GM19452 (cell line): ENCODE measurements around the gene MTO1.
"Not testable (repeated sequence)": the region's sequence is repeated elsewhere in the genome, so short reads cannot be mapped to it uniquely, and the experiment has no call there.

Experiments
- ATAC-seq: cut with Tn5 transposase; IDR thresholded peaks from one replicate; pipeline ENCODE4 v1.9.1; 2021; ENCODE audit not compliant: unreplicated experiment

MTO1 gene

GRCh38 chr6:73461537-73462350 lies at the start of gene MTO1:
TSS of gene MTO1 (plus strand) at chr6:73461737. CDS start at chr6:73461855, 118 bp downstream.
- peak; percentile 90 for ATAC-seq

- no peak for ATAC-seq
These were observed 48.4 kb upstream of the MTO1 start for GRCh38 chr6:73413102-73413501.

- no peak for ATAC-seq
These were observed 43.3 kb upstream of the MTO1 start for GRCh38 chr6:73418081-73418741.

- no peak for ATAC-seq
These were observed 40.0 kb upstream of the MTO1 start for GRCh38 chr6:73421534-73421933.

- ATAC-seq, result no peak
These were observed 26.3 kb upstream of the MTO1 start for GRCh38 chr6:73435236-73435635.

- no peak for ATAC-seq
These were observed 18.0 kb upstream of the MTO1 start for GRCh38 chr6:73443555-73443954.

GRCh38 chr6:73451223-73452106 lies 10.1 kb upstream of the MTO1 start:
- ATAC-seq, result peak; percentile 54

- ATAC-seq, result peak; percentile 69
These were observed 9.5 kb upstream of the MTO1 start, which contains the start of gene CGAS for GRCh38 chr6:73452107-73452461. TSS of gene CGAS (minus strand) at chr6:73452297. CDS start at chr6:73452181, 116 bp downstream.

- no peak for ATAC-seq
These were observed 5.5 kb upstream of the MTO1 start for GRCh38 chr6:73455865-73456629.

GRCh38 chr6:73459474-73459873 lies 2.1 kb upstream of the MTO1 start:
- not testable (repeated sequence) for ATAC-seq

- no peak for ATAC-seq
These were observed 1.5 kb upstream of the MTO1 start for GRCh38 chr6:73460056-73460455.

- ATAC-seq, result peak; percentile 93
These were observed 10.3 kb downstream of the MTO1 start for GRCh38 chr6:73471686-73472290.

GRCh38 chr6:73476723-73477122 lies 15.2 kb downstream of the MTO1 start:
- ATAC-seq, result no peak

GRCh38 chr6:73477407-73477806 lies 15.9 kb downstream of the MTO1 start:
- ATAC-seq, result no peak

GRCh38 chr6:73481969-73482368 lies 20.4 kb downstream of the MTO1 start:
- ATAC-seq, result no peak

GRCh38 chr6:73484438-73484837 lies 22.9 kb downstream of the MTO1 start:
- no peak for ATAC-seq

- ATAC-seq, result no peak
These were observed 25.9 kb downstream of the MTO1 start for GRCh38 chr6:73487473-73487872.

GRCh38 chr6:73491377-73491776 lies 29.8 kb downstream of the MTO1 start:
- ATAC-seq, result no peak

- no peak for ATAC-seq
These were observed 36.4 kb downstream of the MTO1 start for GRCh38 chr6:73497915-73498314.
